Measurements from ENCODE around the gene HDLBP.

DNA sequence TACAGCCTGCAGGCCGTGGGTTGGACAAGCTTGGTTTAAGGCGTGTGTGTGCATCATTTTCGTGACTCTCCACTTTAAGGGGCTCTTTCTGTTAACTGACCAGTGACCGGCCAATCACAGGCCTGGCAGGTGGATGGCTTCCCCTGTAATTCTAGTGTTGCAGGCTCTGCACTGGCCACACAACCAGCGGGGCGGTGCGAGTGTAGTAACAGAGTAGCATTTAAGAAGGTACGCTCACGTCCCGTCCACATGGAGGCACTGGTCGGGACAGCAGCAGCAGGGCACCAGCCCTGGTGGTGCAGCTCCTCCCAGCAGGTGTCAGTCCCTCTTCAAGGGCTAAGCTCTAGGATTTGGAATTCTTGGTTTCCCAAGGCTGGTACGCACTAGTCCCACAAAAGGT, 135.0 kb downstream of the HDLBP start:
- TF ChIP-seq CTCF (conservative IDR thresholded peaks at IDR 0.05): no peak
- no peak for TF ChIP-seq ZFX (IDR thresholded peaks at IDR 0.05)

All from C4-2B (cell line).